Panc1 (cell line): ENCODE results near the gene KRT6C. TPM values are rescaled to one million over a fixed set of nuclear protein-coding genes. Genes with fewer than 3 reads are reported as not detected.

Experiments used
- ATAC-seq: fragments of 200-7000 bp; cut with Tn5 transposase; 2 replicates; pipeline ENCODE4 v1.9.1; 2020; ENCODE audit warnings: mild to moderate bottlenecking, moderate library complexity
- BruUV-seq: library from RNA; stranded (reverse); fragments of 400-500 nt; replicated peaks from 2 replicates; lab custom pipeline; 2021; lab: Mats Ljungman, UMichigan
- CTCF ChIA-PET: fragments of 300-600 bp; sonication (Branson Sonifier 250); formaldehyde crosslinking; loops from one replicate; lab custom pipeline; 2022; ENCODE audit warnings: antibody characterized with exemption; lab: Charles Lee
- POLR2A ChIA-PET: fragments of 300-600 bp; sonication (Branson Sonifier 250); formaldehyde crosslinking; loops from one replicate; lab custom pipeline; 2022; ENCODE audit warnings: antibody characterized with exemption; lab: Charles Lee
- DNase-seq: peaks from one replicate; pipeline ENCODE4 v3.0.0-alpha.2; 2010; ENCODE audit warnings: low read depth, low spot score
- H3K27ac ChIP-seq: 2 replicates; pipeline ENCODE4 v1.5.1; 2011; ENCODE audit warnings: mild to moderate bottlenecking, low read length, inconsistent platforms
- H3K27me3 ChIP-seq: fragments of 200-500 bp; sonication (Bioruptor generic); 2 replicates; pipeline ENCODE4 v1.6.0; 2014; ENCODE audit warnings: low read length, inconsistent platforms; ENCODE audit not compliant: control insufficient read depth, insufficient read depth
- H3K36me3 ChIP-seq: fragments of 200-500 bp; sonication (Bioruptor generic); 2 replicates; pipeline ENCODE4 v1.5.1; 2014; ENCODE audit warnings: inconsistent platforms, mild to moderate bottlenecking, low read length, moderate library complexity; ENCODE audit not compliant: control insufficient read depth, insufficient read depth
- H3K4me1 ChIP-seq: 2 replicates; pipeline ENCODE4 v1.5.1; 2011; ENCODE audit warnings: inconsistent platforms, mild to moderate bottlenecking, low read length, moderate library complexity; ENCODE audit not compliant: control insufficient read depth, insufficient read depth
- H3K4me3 ChIP-seq, 2 experiments: 2 replicates each; pipeline ENCODE4 v1.5.1; 2011 to 2012; ENCODE audit warnings: low read depth in 2 of 2, low read length in 2 of 2, mild to moderate bottlenecking in 2 of 2, inconsistent platforms in 1 of 2, moderate library complexity in 1 of 2
- H3K9me3 ChIP-seq: fragments of 200-500 bp; sonication (Bioruptor generic); 2 replicates; pipeline ENCODE4 v1.5.1; 2014; ENCODE audit warnings: low read depth, mild to moderate bottlenecking, inconsistent platforms, low read length, moderate library complexity; ENCODE audit not compliant: control insufficient read depth, insufficient read depth
- CTCF ChIP-seq: fragments of 450-650 bp; IDR thresholded peaks from 2 replicates; pipeline ENCODE4 v1.5.1; 2017; ENCODE audit warnings: mild to moderate bottlenecking
- POLR2AphosphoS5 ChIP-seq: IDR thresholded peaks from 2 replicates; pipeline ENCODE4 v1.6.1; 2012; ENCODE audit warnings: mild to moderate bottlenecking, low read depth, low read length, moderate library complexity
- SIN3A ChIP-seq: IDR thresholded peaks from 2 replicates; pipeline ENCODE4 v1.6.1; 2012; ENCODE audit warnings: low read depth, mild to moderate bottlenecking, low read length, moderate library complexity, borderline replicate concordance; ENCODE audit not compliant: insufficient read depth
- TCF7L2 ChIP-seq: IDR thresholded peaks from 2 replicates; pipeline ENCODE4 v1.6.1; 2011; ENCODE audit warnings: mild to moderate bottlenecking, low read depth, low read length, inconsistent platforms
- in situ Hi-C: cut with HindIII; loops from 2 replicates; pipeline ENCODE4 v1.10.0; 2016; ENCODE audit warnings: low sequenced_read_pairs, low pct_unique_long_range_greater_than_20kb
- intact Hi-C: fragments of 100-400 bp; cut with micrococcal nuclease; formaldehyde crosslinking; loops from one replicate; pipeline ENCODE4 v1.10.0; 2022; ENCODE audit not compliant: unreplicated experiment
- total RNA-seq: library from RNA; stranded (reverse); gene quantifications from one replicate; pipeline ENCODE4 v1.2.1, GENCODE V29; 2021; ENCODE audit not compliant: unreplicated experiment
- TF ChIP-seq, protein P1 (sequence below), 2 experiments: IDR thresholded peaks; 2 replicates each; pipeline ENCODE4 v1.6.1; 2011 to 2012; ENCODE audit warnings: low read depth in 2 of 2, control low read depth in 1 of 2, low read length in 1 of 2, mild to moderate bottlenecking in 1 of 2, moderate library complexity in 1 of 2; ENCODE audit not compliant: insufficient read depth in 1 of 2

The KRT6C gene
- total RNA-seq, 1 experiment from 2014 or later, result not detected

DNA sequence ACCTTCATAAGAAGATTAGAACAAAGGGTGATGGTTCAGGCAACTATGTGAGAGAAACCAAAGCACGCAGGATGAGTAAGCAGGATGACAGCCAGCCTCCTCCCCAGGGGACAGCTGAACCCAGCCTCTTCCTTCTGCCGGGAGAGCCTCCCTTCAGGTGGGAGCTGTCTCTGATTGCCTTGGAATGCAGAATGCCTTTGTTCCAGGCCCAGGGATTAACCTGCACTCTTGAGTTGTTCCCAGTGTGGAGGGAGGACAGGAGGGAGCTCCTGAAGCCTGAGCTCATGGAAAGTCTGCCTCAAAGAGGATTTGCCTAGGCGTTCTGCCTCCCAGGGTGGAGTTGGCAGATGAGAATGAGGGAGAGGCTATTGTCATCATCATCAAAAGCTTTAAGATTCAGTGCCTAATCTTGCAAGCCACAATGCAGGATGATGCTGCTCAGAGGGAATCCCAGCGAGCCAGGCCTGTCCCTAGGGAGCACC is 23.0 kb upstream of the KRT6C start:
- DNase-seq (no peak), ATAC-seq (no peak)
- Histone ChIP-seq H3K27ac (no peak overlapping the region), H3K4me1 (no peaks in the 10 kb centered on the region), H3K9me3 (no peaks in the 10 kb centered on the region), H3K4me3 (no peak overlapping the region), H3K36me3 (no peaks in the 10 kb centered on the region), H3K27me3 (peaks cover 9% of the 10 kb centered on the region; the same call in 1 of the 2 replicates)
- ChIA-PET CTCF (no interaction called here), POLR2A (no interaction called here)
- in situ Hi-C loops (no loop called here), intact Hi-C loops (no loop called here)
- TF ChIP-seq, protein P1, sequence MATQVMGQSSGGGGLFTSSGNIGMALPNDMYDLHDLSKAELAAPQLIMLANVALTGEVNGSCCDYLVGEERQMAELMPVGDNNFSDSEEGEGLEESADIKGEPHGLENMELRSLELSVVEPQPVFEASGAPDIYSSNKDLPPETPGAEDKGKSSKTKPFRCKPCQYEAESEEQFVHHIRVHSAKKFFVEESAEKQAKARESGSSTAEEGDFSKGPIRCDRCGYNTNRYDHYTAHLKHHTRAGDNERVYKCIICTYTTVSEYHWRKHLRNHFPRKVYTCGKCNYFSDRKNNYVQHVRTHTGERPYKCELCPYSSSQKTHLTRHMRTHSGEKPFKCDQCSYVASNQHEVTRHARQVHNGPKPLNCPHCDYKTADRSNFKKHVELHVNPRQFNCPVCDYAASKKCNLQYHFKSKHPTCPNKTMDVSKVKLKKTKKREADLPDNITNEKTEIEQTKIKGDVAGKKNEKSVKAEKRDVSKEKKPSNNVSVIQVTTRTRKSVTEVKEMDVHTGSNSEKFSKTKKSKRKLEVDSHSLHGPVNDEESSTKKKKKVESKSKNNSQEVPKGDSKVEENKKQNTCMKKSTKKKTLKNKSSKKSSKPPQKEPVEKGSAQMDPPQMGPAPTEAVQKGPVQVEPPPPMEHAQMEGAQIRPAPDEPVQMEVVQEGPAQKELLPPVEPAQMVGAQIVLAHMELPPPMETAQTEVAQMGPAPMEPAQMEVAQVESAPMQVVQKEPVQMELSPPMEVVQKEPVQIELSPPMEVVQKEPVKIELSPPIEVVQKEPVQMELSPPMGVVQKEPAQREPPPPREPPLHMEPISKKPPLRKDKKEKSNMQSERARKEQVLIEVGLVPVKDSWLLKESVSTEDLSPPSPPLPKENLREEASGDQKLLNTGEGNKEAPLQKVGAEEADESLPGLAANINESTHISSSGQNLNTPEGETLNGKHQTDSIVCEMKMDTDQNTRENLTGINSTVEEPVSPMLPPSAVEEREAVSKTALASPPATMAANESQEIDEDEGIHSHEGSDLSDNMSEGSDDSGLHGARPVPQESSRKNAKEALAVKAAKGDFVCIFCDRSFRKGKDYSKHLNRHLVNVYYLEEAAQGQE (IDR thresholded peaks at IDR 0.05; ENCODE audit: insufficient read depth in 1 of 2, low read depth in 2 of 2, low read length in 1 of 2), result no peak
- TF ChIP-seq SIN3A (no peak), POLR2AphosphoS5 (no peak), CTCF (no peak), TCF7L2 (no peak)
- BruUV-seq, result no TSS peak

DNA sequence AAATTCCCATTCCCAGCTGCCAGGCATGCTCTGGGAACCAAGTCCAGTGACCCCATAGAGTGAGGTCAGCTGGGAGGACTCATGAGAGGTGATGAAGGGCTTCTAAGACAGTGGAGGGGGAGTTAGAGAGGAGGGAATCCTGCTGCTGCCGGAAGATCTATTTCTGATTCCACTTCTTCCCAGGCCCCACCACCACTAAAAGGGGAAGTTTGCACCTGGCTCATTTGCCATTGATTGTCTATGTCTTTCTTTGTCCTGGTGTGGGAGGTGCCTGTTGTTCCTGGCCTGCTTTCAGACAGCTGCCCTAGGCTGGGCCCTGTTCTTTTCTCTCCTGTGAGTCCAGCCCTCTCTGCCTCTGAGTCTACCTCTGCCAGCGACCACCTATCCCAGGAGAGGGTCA is 22.4 kb upstream of the KRT6C start:
- BruUV-seq, result no TSS peak
- peaks cover 9% of the 10 kb centered on the region; the same call in 1 of the 2 replicates for H3K27me3 ChIP-seq
- no peaks in the 10 kb centered on the region for H3K9me3 ChIP-seq
- ATAC-seq (no peak), DNase-seq (no peak)
- no peaks in the 10 kb centered on the region for H3K36me3 ChIP-seq
- CTCF ChIA-PET, result no interaction called here
- H3K4me3 ChIP-seq, result no peak overlapping the region
- POLR2A ChIA-PET, result no interaction called here
- no peaks in the 10 kb centered on the region for H3K4me1 ChIP-seq
- no peak overlapping the region for H3K27ac ChIP-seq
- TF ChIP-seq CTCF, result no peak
- no peak for TF ChIP-seq TCF7L2
- TF ChIP-seq, protein P1 (IDR thresholded peaks at IDR 0.05; ENCODE audit: insufficient read depth in 1 of 2, low read depth in 2 of 2, low read length in 1 of 2), result no peak
- TF ChIP-seq SIN3A, result no peak
- no peak for TF ChIP-seq POLR2AphosphoS5
- intact Hi-C loops (no loop called here), in situ Hi-C loops (no loop called here)
